K562 (cell line): ENCODE measurements around the gene RALGPS1. TPM values are rescaled to one million over a fixed set of nuclear protein-coding genes. Genes with fewer than 3 reads are reported as not detected.

ENCODE experiments used
- RBM17 ChIP-seq: fragments of 200-400 bp; formaldehyde crosslinking; IDR thresholded peaks from 2 replicates; pipeline ENCODE4 v1.6.1; 2017; ENCODE audit warnings: low read depth, mild to moderate bottlenecking, low read length, borderline replicate concordance
- polyA plus RNA-seq, 8 experiments: library from polyadenylated mRNA; depleted of rRNA in 4 of 8; stranded (reverse) in 5 of 8; unstranded in 3 of 8; fragments of >200 nt; fragmentation: Nextera tagmentation in 2 of 8; fragmentation: Illumina TruSeq in 1 of 8; extraction: Ambion mirVana in 2 of 8; extraction: Trizol in 1 of 8; gene quantifications; 2 replicates each; pipeline versions ENCODE4 v1.2.1 to v1.2.3, GENCODE V29; 2011 to 2014; ENCODE audit warnings: inconsistent platforms in 1 of 8, missing spikeins in 1 of 8
- total RNA-seq, 7 experiments: library from RNA; depleted of rRNA in 6 of 7; stranded (reverse); fragments of >200 nt in 6 of 7; fragmentation: Illumina TruSeq in 2 of 7; extraction: Trizol in 2 of 7; gene quantifications; 2 replicates each; pipeline versions ENCODE4 v1.2.1 to v1.2.3, GENCODE V29; 2011 to 2021; ENCODE audit warnings: low replicate concordance in 1 of 7
- TF ChIP-seq, protein P1 (sequence below), 2 experiments: fragments of 450-650 bp; IDR thresholded peaks; 2 replicates each; pipeline ENCODE4 v1.6.1; 2016; ENCODE audit warnings: mild to moderate bottlenecking in 2 of 2, borderline replicate concordance in 1 of 2, low read depth in 1 of 2, moderate library complexity in 1 of 2

RALGPS1 gene
- total and polyA plus RNA-seq, 9 of the 15 experiments (the other 6 are each of a cell fraction or from before 2014, with no cell fraction given): 0.04 to 2.6 (median 1.5) TPM

DNA sequence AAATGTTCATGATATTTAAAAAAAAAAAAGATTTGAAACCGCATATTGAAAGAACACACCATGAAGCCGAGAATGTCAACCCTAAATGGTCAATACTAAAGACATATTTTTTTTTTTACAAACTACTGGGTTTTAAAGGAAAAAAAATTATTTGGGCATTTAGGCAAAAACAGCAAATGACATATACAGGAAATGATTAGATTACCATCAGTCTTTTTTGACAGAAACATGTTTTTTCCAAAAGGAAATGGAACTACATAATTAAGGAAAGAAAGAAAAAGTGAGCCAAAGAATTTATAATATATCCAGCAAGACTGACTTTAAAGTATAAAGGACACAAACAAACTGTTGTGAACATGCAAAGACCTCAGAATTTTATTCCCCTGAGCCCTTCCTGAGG lies 56.7 kb downstream of the RALGPS1 start (continued):
- TF ChIP-seq, protein P1, sequence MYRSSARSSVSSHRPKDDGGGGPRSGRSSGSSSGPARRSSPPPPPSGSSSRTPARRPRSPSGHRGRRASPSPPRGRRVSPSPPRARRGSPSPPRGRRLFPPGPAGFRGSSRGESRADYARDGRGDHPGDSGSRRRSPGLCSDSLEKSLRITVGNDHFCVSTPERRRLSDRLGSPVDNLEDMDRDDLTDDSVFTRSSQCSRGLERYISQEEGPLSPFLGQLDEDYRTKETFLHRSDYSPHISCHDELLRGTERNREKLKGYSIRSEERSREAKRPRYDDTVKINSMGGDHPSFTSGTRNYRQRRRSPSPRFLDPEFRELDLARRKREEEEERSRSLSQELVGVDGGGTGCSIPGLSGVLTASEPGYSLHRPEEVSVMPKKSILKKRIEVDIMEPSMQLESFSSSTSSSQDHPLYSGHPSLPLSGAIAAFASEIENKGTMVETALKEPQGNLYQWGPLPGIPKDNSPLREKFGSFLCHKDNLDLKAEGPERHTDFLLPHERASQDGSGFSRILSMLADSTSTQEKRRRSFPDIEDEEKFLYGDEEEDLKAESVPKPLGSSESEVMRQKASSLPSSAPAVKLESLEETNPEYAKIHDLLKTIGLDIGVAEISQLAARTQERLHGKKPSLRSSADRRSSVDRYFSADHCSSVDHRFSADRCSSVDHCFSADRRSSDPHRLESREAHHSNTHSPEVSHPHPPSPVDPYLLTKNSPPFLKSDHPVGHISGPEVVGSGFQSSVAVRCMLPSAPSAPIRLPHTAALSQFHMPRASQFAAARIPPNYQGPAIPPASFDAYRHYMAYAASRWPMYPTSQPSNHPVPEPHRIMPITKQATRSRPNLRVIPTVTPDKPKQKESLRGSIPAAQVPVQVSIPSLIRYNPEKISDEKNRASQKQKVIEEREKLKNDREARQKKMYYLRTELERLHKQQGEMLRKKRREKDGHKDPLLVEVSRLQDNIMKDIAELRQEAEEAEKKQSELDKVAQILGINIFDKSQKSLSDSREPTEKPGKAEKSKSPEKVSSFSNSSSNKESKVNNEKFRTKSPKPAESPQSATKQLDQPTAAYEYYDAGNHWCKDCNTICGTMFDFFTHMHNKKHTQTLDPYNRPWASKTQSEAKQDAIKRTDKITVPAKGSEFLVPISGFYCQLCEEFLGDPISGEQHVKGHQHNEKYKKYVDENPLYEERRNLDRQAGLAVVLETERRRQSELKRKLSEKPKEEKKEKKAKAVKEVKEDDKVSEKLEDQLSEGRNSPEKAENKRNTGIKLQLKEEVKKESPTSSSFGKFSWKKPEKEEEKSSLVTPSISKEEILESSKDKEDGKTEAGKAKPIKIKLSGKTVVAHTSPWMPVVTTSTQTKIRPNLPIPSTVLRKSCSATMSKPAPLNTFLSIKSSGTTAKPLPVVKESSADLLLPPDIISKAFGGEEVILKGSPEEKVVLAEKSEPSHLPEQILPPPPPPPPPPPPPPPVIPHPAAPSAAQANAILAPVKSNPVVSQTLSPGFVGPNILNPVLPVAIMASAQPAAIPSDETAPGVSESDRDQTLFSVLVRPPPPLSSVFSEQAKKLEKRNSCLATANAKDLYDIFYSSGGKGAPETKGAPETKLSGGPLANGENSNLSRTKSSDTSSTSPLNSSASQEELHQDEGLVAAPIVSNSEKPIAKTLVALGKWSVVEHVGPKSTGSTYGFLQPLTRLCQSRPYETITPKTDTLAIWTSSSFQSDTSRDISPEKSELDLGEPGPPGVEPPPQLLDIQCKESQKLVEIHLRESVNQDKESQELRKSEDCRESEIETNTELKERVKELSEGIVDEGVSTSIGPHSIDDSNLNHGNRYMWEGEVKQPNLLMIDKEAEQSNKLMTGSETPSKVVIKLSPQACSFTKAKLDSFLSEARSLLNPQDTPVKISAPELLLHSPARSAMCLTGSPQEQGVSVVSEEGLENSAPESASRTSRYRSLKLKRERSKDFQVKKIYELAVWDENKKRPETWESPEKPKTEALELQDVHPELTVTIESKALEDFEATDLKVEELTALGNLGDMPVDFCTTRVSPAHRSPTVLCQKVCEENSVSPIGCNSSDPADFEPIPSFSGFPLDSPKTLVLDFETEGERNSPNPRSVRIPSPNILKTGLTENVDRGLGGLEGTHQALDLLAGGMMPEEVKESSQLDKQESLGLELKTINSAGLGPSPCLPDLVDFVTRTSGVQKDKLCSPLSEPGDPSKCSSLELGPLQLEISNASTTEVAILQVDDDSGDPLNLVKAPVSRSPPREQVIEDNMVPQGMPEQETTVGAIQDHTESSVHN (IDR thresholded peaks at IDR 0.05; ENCODE audit: borderline replicate concordance in 1 of 2, low read depth in 1 of 2): no peak
- no peak for TF ChIP-seq RBM17
